ENCODE results near the gene REL.

GRCh38 chr2:60884800-60885199 lies 3.4 kb downstream of the REL start:
- no peak for TF ChIP-seq CTBP1 (IDR thresholded peaks at IDR 0.05; ENCODE audit: borderline replicate concordance)
- no peak for TF ChIP-seq LEF1 (IDR thresholded peaks at IDR 0.05; ENCODE audit: borderline replicate concordance)
- TF ChIP-seq SUZ12 (IDR thresholded peaks at IDR 0.05), result no peak
